GM06990 (cell line): ENCODE measurements around the gene HM13.
"Not testable (repeated sequence)": the region's sequence is repeated elsewhere in the genome, so short reads cannot be mapped to it uniquely, and the experiment has no call there.

Experiments
- DNase-seq: peaks from one replicate; pipeline ENCODE4 v3.0.0-alpha.2; 2011; ENCODE audit not compliant: insufficient read length; ENCODE audit errors: extremely low read depth
- H3K27me3 ChIP-seq: replicated peaks from 2 replicates; pipeline ENCODE4 v1.6.0; 2011; ENCODE audit warnings: low read length; ENCODE audit not compliant: control insufficient read depth, insufficient read depth
- H3K36me3 ChIP-seq: 2 replicates; pipeline ENCODE4 v1.5.1; 2011; ENCODE audit warnings: low read length; ENCODE audit not compliant: control insufficient read depth, insufficient read depth
- H3K4me3 ChIP-seq: replicated peaks from 2 replicates; pipeline ENCODE4 v1.5.1; 2011; ENCODE audit warnings: low read depth, mild to moderate bottlenecking, control low read depth, low read length
- CTCF ChIP-seq: IDR thresholded peaks from 2 replicates; pipeline ENCODE4 v1.5.1; 2011; ENCODE audit warnings: low read length, control low read depth, mild to moderate bottlenecking, inconsistent platforms; ENCODE audit not compliant: insufficient read depth, poor library complexity, severe bottlenecking

HM13 gene

GRCh38 chr20:31595654-31596411 lies 81.6 kb downstream of the HM13 start:
- TF ChIP-seq CTCF, result no peak
- Histone ChIP-seq H3K4me3 (no peak overlapping the region), H3K36me3 (no peaks in the 10 kb centered on the region), H3K27me3 (no peaks in the 10 kb centered on the region)
- no peak for DNase-seq

- not testable (repeated sequence) for H3K36me3 ChIP-seq, DNase-seq, H3K27me3 ChIP-seq, H3K4me3 ChIP-seq
Observed at GRCh38 chr20:31596412-31596715, 82.1 kb downstream of the HM13 start.

- no peaks in the 10 kb centered on the region for H3K27me3 ChIP-seq
- no peak for TF ChIP-seq CTCF
- DNase-seq, result no peak
- H3K36me3 ChIP-seq, result no peaks in the 10 kb centered on the region
- H3K4me3 ChIP-seq, result no peak overlapping the region
Observed at GRCh38 chr20:31596831-31597480, 82.7 kb downstream of the HM13 start.

- H3K4me3 ChIP-seq, result no peak overlapping the region
- no peak for DNase-seq
- no peak for TF ChIP-seq CTCF
Observed at GRCh38 chr20:31597481-31597855, 83.2 kb downstream of the HM13 start.

GRCh38 chr20:31602431-31602778 lies 88.2 kb downstream of the HM13 start:
- TF ChIP-seq CTCF, result no peak
- no peak for DNase-seq
- Histone ChIP-seq H3K36me3 (no peaks in the 10 kb centered on the region), H3K4me3 (no peak overlapping the region), H3K27me3 (no peaks in the 10 kb centered on the region; the same call in 1 of the 2 replicates)

More at GRCh38 chr20:31597481-31597855, 83.2 kb downstream of the HM13 start:
- Histone ChIP-seq H3K36me3 (no peaks in the 10 kb centered on the region), H3K27me3 (no peaks in the 10 kb centered on the region)

GRCh38 chr20:31602779-31603441 lies 88.7 kb downstream of the HM13 start:
- peak; percentile 61 for DNase-seq
- TF ChIP-seq CTCF, result no peak
- no peaks in the 10 kb centered on the region for H3K36me3 ChIP-seq
- no peak overlapping the region for H3K4me3 ChIP-seq
- H3K27me3 ChIP-seq, result no peaks in the 10 kb centered on the region; the same call in 1 of the 2 replicates
